Activated T-helper 1 cell treated with anti-CD3 and anti-CD28 coated beads, Interleukin-12 subunit alpha, Interleukin-12 subunit beta, Interleukin-2, Interleukin-4 antibody, amounts not matched to agents 30 ng/mL and 10 ng/mL and 1 ng/mL, durations not matched to agents 14 hours and 24 hours and 36 hours (primary cell): Measurements from ENCODE around the gene CDCA4. TPM values are rescaled to one million over a fixed set of nuclear protein-coding genes. Genes with fewer than 3 reads are reported as not detected.

Experiments used
- DNase-seq: peaks from one replicate; pipeline ENCODE4 v3.0.0; 2021; ENCODE audit warnings: low spot score
- H3K27ac Mint-ChIP-seq: one replicate; pipeline ENCODE4 v1.8.0; 2021; ENCODE audit warnings: mild to moderate bottlenecking, mixed read lengths
- H3K27me3 Mint-ChIP-seq: one replicate; pipeline ENCODE4 v1.8.0; 2022; ENCODE audit warnings: mild to moderate bottlenecking, moderate library complexity, mixed read lengths; ENCODE audit not compliant: insufficient read depth
- H3K36me3 Mint-ChIP-seq: one replicate; pipeline ENCODE4 v1.8.0; 2021; ENCODE audit warnings: low read depth, mixed read lengths
- H3K4me1 Mint-ChIP-seq: one replicate; pipeline ENCODE4 v1.8.0; 2021; ENCODE audit warnings: low read depth, mixed read lengths
- H3K4me3 Mint-ChIP-seq: one replicate; pipeline ENCODE4 v1.8.0; 2021; ENCODE audit warnings: mild to moderate bottlenecking, moderate library complexity, mixed read lengths
- H3K9me3 Mint-ChIP-seq: one replicate; pipeline ENCODE4 v1.8.0; 2021; ENCODE audit warnings: mixed read lengths
- intact Hi-C: fragments of 100-400 bp; cut with micrococcal nuclease; formaldehyde crosslinking; loops from one replicate; pipeline ENCODE4 v1.15.1; 2024
- total RNA-seq: library from RNA; stranded (reverse); gene quantifications from 2 replicates; pipeline ENCODE4 v1.2.3, GENCODE V29; 2022

Gene CDCA4
- total RNA-seq, 1 donor from 2014 or later = 62.5 TPM

- DNase-seq = no peak
- Mint-ChIP-seq H3K9me3 (peaks cover 3% of the 10 kb centered on the region), H3K4me3 (no peak overlapping the region), H3K4me1 (no peaks in the 10 kb centered on the region), H3K27ac (no peak overlapping the region), H3K36me3 (peaks cover 3% of the 10 kb centered on the region), H3K27me3 (no peaks in the 10 kb centered on the region)
- intact Hi-C loops = no loop called here
These were observed 24.9 kb downstream of the CDCA4 start for GRCh38 chr14:104996032-104996431.

- no peak for DNase-seq
- no peak overlapping the region for H3K4me3 Mint-ChIP-seq
- peaks cover 3% of the 10 kb centered on the region for H3K36me3 Mint-ChIP-seq
- H3K27me3 Mint-ChIP-seq = no peaks in the 10 kb centered on the region
- H3K4me1 Mint-ChIP-seq = no peaks in the 10 kb centered on the region
- intact Hi-C loops = no loop called here
- no peak overlapping the region for H3K27ac Mint-ChIP-seq
- peaks cover 3% of the 10 kb centered on the region for H3K9me3 Mint-ChIP-seq
These were observed 25.9 kb downstream of the CDCA4 start for GRCh38 chr14:104994978-104995377.

GRCh38 chr14:104993808-104994591 lies 26.9 kb downstream of the CDCA4 start:
- Mint-ChIP-seq H3K27ac (no peak overlapping the region), H3K27me3 (no peaks in the 10 kb centered on the region), H3K36me3 (peaks cover 3% of the 10 kb centered on the region), H3K4me1 (no peaks in the 10 kb centered on the region), H3K9me3 (peaks cover 3% of the 10 kb centered on the region), H3K4me3 (no peak overlapping the region)
- intact Hi-C loops = no loop called here
- no peak for DNase-seq

- Mint-ChIP-seq H3K27me3 (peaks cover 1% of the 10 kb centered on the region), H3K4me1 (no peaks in the 10 kb centered on the region), H3K36me3 (peaks cover 3% of the 10 kb centered on the region), H3K27ac (no peak overlapping the region), H3K9me3 (peaks cover 3% of the 10 kb centered on the region), H3K4me3 (no peak overlapping the region)
- no peak for DNase-seq
- intact Hi-C loops = no loop called here
These were observed 27.6 kb downstream of the CDCA4 start for GRCh38 chr14:104993306-104993705.

- intact Hi-C loops = no loop called here
- Mint-ChIP-seq H3K9me3 (peaks cover 3% of the 10 kb centered on the region), H3K27ac (no peak overlapping the region)
These were observed 28.4 kb downstream of the CDCA4 start for GRCh38 chr14:104992501-104992900.

GRCh38 chr14:104991896-104992230 lies 29.0 kb downstream of the CDCA4 start:
- Mint-ChIP-seq H3K36me3 (no peaks in the 10 kb centered on the region), H3K27me3 (peaks cover 7% of the 10 kb centered on the region), H3K27ac (no peak overlapping the region), H3K9me3 (peaks cover 3% of the 10 kb centered on the region), H3K4me3 (no peak overlapping the region), H3K4me1 (no peaks in the 10 kb centered on the region)
- intact Hi-C loops = no loop called here
- DNase-seq = no peak

More at GRCh38 chr14:104992501-104992900, 28.4 kb downstream of the CDCA4 start:
- Mint-ChIP-seq H3K27me3 (peaks cover 5% of the 10 kb centered on the region), H3K4me1 (no peaks in the 10 kb centered on the region), H3K4me3 (no peak overlapping the region), H3K36me3 (peaks cover 3% of the 10 kb centered on the region)
- DNase-seq = no peak

- Mint-ChIP-seq H3K27ac (no peak overlapping the region), H3K36me3 (no peaks in the 10 kb centered on the region), H3K4me3 (no peak overlapping the region), H3K4me1 (no peaks in the 10 kb centered on the region), H3K9me3 (peaks cover 3% of the 10 kb centered on the region), H3K27me3 (peaks cover 7% of the 10 kb centered on the region)
- DNase-seq = no peak
- intact Hi-C loops = no loop called here
These were observed 31.0 kb downstream of the CDCA4 start for GRCh38 chr14:104989951-104990303.

GRCh38 chr14:104989236-104989950 lies 31.5 kb downstream of the CDCA4 start:
- Mint-ChIP-seq H3K4me3 (no peak overlapping the region), H3K27me3 (peaks cover 7% of the 10 kb centered on the region), H3K4me1 (no peaks in the 10 kb centered on the region), H3K27ac (no peak overlapping the region), H3K9me3 (peaks cover 3% of the 10 kb centered on the region), H3K36me3 (no peaks in the 10 kb centered on the region)
- intact Hi-C loops = no loop called here
- no peak for DNase-seq

- H3K27ac Mint-ChIP-seq = peak overlapping the region; percentile 55
These were observed 34.3 kb downstream of the CDCA4 start for GRCh38 chr14:104986487-104987164.

GRCh38 chr14:104985675-104986486 lies 35.0 kb downstream of the CDCA4 start, which contains the start of gene CLBA1:
Gene CLBA1 (plus strand): TSS chr14:104985788. CDS start chr14:104986432, 644 bp downstream.
- H3K27me3 Mint-ChIP-seq = peaks cover 7% of the 10 kb centered on the region
- H3K4me1 Mint-ChIP-seq = no peaks in the 10 kb centered on the region
- H3K9me3 Mint-ChIP-seq = no peaks in the 10 kb centered on the region
- intact Hi-C loops = loop anchor here (1.0 to 2.0 kb wide), 3 partner anchors 35 to 233 kb away; partner anchors contain the start of genes CDCA4 and SIVA1
- H3K36me3 Mint-ChIP-seq = no peaks in the 10 kb centered on the region
- H3K4me3 Mint-ChIP-seq = peak within 1 kb of the TSS; percentile 71
- DNase-seq = peak; percentile 87
- peak within 1 kb of the TSS; percentile 64 for H3K27ac Mint-ChIP-seq

More at GRCh38 chr14:104986487-104987164, 34.3 kb downstream of the CDCA4 start:
- Mint-ChIP-seq H3K4me3 (peak overlapping the region; percentile 71), H3K9me3 (no peaks in the 10 kb centered on the region), H3K4me1 (no peaks in the 10 kb centered on the region), H3K36me3 (no peaks in the 10 kb centered on the region), H3K27me3 (peaks cover 7% of the 10 kb centered on the region)
- DNase-seq = no peak
- intact Hi-C loops = no loop called here

- Mint-ChIP-seq H3K27me3 (peaks cover 14% of the 10 kb centered on the region), H3K4me3 (peak overlapping the region; percentile 57), H3K36me3 (no peaks in the 10 kb centered on the region), H3K27ac (peak overlapping the region; percentile 64), H3K9me3 (no peaks in the 10 kb centered on the region), H3K4me1 (no peaks in the 10 kb centered on the region)
- DNase-seq = no peak
- intact Hi-C loops = loop anchor here (2.0 kb wide), 1 partner anchor 231 kb away; the partner anchor contains the start of gene SIVA1
These were observed 36.6 kb downstream of the CDCA4 start for GRCh38 chr14:104984056-104984894.
